H1 (cell line): Measurements from ENCODE around the gene GCK. TPM values are rescaled to one million over a fixed set of nuclear protein-coding genes. Genes with fewer than 3 reads are reported as not detected.

Experiments used
- HDAC6 ChIP-seq: IDR thresholded peaks from one replicate; pipeline ENCODE4 v1.7.1; 2012; ENCODE audit warnings: low read depth, mild to moderate bottlenecking, inconsistent platforms, low read length, moderate library complexity
- POLR2A ChIP-seq, 2 experiments: IDR thresholded peaks; 1 replicate in 1 of 2; 2 replicates in 1 of 2; pipeline ENCODE4 v1.6.1; 2011; ENCODE audit warnings: low read depth in 2 of 2, low read length in 2 of 2, mild to moderate bottlenecking in 2 of 2; ENCODE audit errors: control extremely low read depth in 1 of 2
- SUZ12 ChIP-seq: fragments of 200-600 bp; sonication (generic); IDR thresholded peaks from 2 replicates; pipeline ENCODE4 v1.6.1; 2012; ENCODE audit warnings: mild to moderate bottlenecking, inconsistent platforms, low read length, moderate library complexity, mixed read lengths
- polyA plus RNA-seq, 7 experiments: library from polyadenylated mRNA; depleted of rRNA in 3 of 7; stranded (reverse) in 5 of 7; unstranded in 2 of 7; fragments of >200 nt in 5 of 7; fragments of 200-250 nt in 2 of 7; gene quantifications; 1 replicate in 5 of 7; 2 replicates in 1 of 7; 4 replicates in 1 of 7; pipeline versions ENCODE4 v1.2.1 to v1.2.3, GENCODE V29; 2011 to 2013; ENCODE audit warnings: missing spikeins in 2 of 7, mixed read lengths in 2 of 7
- total RNA-seq: library from RNA; stranded (reverse); fragmentation: NEBNext Ultra II Directional; extraction: Animal tissue kit (Norgen Biotek cat#: 25700); gene quantifications from 2 replicates; pipeline ENCODE4 v1.2.1, GENCODE V29; 2021

Gene GCK
- total and polyA plus RNA-seq, 2 of the 8 experiments (the other 6 are each of a cell fraction or from before 2014, with no cell fraction given): 2.4 to 4.9 TPM

- no peak for TF ChIP-seq SUZ12
- no peak for TF ChIP-seq HDAC6
- TF ChIP-seq POLR2A (IDR thresholded peaks at IDR 0.05; ENCODE audit: control extremely low read depth in 1 of 2, low read depth in 2 of 2, low read length in 2 of 2): no peak
Measured at GRCh38 chr7:44235066-44235465, 45.8 kb upstream of the GCK start (continued).
